MM.1S (cell line): Measurements from ENCODE around the gene TBL1X.

Experiments
- EZH2 ChIP-seq: fragments of 300-600 bp; sonication (generic); optimal IDR thresholded peaks from 2 replicates; pipeline ENCODE3; 2017; ENCODE audit warnings: low read depth, mild to moderate bottlenecking, antibody characterized with exemption, low read length, mixed read lengths
- EZH2phosphoT487 ChIP-seq: fragments of 300-600 bp; sonication (generic); IDR thresholded peaks from 2 replicates; pipeline ENCODE4 v1.6.1; 2018; ENCODE audit warnings: antibody characterized with exemption, low read length
- TF ChIP-seq, protein P1 (sequence below): fragments of 300-600 bp; sonication (generic); IDR thresholded peaks from 2 replicates; pipeline ENCODE4 v1.5.1; 2016; ENCODE audit warnings: antibody characterized with exemption, low read length, mixed read lengths

GRCh38 chrX:9676738-9677097 is 211.9 kb downstream of the TBL1X start:
- TF ChIP-seq, protein P1, sequence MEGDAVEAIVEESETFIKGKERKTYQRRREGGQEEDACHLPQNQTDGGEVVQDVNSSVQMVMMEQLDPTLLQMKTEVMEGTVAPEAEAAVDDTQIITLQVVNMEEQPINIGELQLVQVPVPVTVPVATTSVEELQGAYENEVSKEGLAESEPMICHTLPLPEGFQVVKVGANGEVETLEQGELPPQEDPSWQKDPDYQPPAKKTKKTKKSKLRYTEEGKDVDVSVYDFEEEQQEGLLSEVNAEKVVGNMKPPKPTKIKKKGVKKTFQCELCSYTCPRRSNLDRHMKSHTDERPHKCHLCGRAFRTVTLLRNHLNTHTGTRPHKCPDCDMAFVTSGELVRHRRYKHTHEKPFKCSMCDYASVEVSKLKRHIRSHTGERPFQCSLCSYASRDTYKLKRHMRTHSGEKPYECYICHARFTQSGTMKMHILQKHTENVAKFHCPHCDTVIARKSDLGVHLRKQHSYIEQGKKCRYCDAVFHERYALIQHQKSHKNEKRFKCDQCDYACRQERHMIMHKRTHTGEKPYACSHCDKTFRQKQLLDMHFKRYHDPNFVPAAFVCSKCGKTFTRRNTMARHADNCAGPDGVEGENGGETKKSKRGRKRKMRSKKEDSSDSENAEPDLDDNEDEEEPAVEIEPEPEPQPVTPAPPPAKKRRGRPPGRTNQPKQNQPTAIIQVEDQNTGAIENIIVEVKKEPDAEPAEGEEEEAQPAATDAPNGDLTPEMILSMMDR = no peak
- TF ChIP-seq EZH2phosphoT487 (no peak), EZH2 (no peak)
